NCI-H187 treated with DMSO at 0.1 percent for 48 hours (cell line): Measurements from ENCODE around the gene BPIFA1.
A peak's percentile ranks its signal among the peaks of the same experiment; 100 is the strongest.

ENCODE experiments used
- DNase-seq: peaks from one replicate; lab custom pipeline; 2025; lab: John Stamatoyannopoulos, UW

The BPIFA1 gene

GRCh38 chr20:33235696-33236095 lies at the start of gene BPIFA1:
Gene BPIFA1, plus strand, starts transcription at chr20:33235996. Its CDS starts 1,716 bp downstream, at chr20:33237712.
- DNase-seq = no peak

- no peak for DNase-seq
Measured at GRCh38 chr20:33187491-33187890, 48.3 kb upstream of the BPIFA1 start.

DNA sequence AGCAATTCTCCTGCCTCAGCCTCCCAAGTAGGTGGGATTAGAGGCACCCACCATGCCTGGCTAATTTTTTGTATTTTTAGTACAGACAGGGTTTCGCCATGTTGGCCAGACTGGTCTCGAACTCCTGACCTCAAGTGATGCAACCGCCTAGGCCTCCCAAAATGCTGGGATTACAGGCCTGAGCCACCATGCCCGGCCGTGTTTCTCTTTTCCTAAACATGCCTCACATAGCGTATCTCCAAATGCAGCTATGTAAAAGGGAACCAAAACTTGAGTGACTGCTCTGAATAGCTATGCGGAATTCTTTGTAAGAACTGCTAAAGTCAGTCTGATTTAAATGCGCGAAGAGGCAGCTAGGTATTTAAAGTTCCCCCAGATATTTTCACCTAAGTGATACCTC lies 47.4 kb upstream of the BPIFA1 start:
- no peak for DNase-seq

DNA sequence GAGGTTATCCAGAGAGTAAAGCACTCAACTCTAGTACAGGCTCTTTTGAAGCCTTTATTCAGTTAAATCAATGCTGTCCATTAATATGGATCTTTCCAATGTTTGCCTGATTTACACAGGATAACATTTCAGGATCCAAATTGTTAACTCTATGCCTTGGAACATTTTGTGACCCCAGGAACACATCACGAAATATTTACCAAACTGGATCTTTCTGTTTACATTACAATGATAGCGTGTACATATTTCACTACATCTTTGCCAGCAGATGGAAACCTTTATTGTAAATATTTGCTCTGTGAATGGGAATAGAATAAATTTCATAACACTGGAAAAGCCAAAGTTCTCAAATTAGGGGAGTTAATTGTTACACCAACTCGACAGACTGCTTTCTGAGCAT lies 44.3 kb upstream of the BPIFA1 start:
- no peak for DNase-seq

- no peak for DNase-seq
Measured at GRCh38 chr20:33191955-33192354, 43.8 kb upstream of the BPIFA1 start.

DNA sequence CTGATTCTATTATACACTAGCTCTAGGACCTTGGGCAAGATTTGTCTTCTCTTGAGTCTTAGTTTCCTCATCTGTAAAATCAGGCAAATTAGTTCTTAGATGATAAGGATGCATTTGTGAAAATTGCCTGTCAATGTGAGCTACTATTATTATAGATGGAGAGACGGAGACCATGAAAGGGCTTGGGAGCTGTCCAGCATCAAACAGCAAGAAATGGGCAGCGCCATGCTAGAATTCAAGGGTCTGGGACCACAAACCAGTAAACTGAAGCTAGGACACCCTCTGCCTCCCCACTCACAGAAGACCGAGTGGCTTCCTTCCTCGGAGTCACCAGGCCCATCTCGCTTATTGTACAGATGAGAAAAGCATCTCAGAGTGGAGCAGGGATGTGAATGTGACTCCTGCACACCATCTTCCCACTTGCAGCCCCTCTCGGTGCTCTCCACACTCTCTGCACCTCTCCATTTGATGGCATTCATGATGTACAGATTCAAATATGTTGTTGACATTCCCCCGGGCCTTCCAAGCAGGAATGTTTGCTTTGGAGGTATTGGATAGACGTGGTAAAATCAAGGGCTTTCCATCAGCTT lies 42.8 kb upstream of the BPIFA1 start:
- no peak for DNase-seq

DNA sequence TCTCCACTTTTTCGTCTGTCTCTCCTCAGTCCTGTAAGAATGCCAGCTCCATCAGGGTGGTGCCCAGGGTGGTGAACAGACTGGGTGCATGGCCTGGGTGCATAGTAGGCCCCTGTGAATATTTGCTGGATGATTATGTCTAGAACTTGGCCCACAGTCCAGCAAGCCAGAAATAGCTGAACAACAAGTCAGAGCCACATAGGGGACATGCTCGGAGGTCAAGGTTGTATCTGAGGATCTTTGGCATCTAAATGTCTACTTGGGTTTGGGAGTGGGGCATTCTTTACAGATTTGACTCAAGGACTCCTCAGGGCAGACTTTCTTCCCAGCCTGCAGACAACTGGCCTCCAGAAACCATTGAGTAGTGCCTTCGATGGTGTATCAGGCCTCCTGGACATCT lies 36.8 kb upstream of the BPIFA1 start:
- no peak for DNase-seq

GRCh38 chr20:33202451-33202850 lies 33.3 kb upstream of the BPIFA1 start:
- DNase-seq = no peak

DNA sequence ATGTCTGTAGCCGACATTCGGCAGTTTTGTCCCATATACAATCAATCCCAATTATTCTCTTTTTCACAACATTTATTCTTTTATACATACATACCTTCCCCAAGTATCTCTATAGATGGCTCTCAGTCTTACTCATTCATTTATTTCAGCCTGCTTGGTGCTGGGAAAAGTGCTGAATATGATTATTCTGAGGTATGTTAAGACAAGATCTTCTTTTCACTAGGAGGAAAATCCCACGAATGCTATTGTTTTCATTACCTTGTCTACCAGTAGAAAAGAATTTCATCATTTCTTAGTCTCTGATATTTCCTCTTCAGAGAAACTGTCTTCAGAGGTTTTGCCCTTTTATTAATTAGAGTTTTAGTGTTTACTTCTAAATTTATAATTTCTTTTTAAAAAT lies 32.4 kb upstream of the BPIFA1 start:
- no peak for DNase-seq

- DNase-seq = no peak
Measured at GRCh38 chr20:33209789-33210188, 26.0 kb upstream of the BPIFA1 start.

DNA sequence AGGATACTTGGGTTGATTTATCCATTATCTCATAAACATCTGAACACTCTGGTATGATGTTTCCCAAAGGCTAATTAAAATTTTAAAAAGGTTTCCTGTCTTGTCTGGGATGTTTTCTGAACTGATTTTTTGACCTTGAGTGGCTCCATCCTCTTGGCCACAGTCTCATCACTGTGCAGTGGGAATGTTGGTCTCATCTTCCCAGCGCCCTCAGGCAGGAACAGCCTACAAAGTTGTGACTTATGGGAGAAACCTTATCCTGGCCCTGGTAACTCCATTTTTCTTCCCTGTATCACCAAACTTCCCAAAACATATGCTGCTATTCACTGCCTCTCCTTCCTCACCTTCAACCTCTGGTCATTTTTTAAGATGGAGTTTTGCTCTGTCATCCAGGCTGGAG lies 25.4 kb upstream of the BPIFA1 start:
- no peak for DNase-seq

DNA sequence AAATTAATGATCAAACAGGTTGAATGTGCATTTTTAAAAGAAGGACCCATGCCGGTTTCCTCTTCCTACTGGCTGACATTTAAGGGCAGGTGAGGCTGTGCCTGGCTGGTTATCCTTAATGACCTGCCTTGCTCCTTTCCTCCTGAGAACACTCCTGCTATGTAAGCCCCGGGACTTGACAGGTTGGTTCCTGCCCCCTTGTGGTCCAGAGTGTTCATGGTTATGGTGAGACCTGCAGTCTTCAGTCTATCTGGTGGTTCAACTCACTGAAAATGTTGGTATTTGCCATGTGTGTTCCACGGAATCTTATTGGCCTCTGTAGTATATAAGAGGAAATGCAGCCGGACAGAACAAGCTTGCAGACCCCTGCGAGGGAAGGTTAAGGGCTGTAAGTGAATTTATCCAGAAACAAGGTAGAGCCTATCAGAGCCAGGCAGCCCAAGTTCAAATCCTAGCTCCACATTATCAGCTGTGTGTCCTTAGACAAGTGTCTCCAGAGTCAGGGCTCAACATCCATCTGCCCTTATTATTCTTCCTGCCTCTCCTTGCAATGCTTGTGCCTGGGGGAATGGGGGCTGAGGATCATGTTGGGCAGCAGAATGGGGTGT lies 23.9 kb upstream of the BPIFA1 start:
- DNase-seq = peak; percentile 27

GRCh38 chr20:33217052-33217451 lies 18.7 kb upstream of the BPIFA1 start, which contains the start of gene BPIFA3:
Gene BPIFA3, plus strand, starts transcription at chr20:33217352. Its CDS starts 185 bp downstream, at chr20:33217537.
- no peak for DNase-seq

- DNase-seq = no peak
Measured at GRCh38 chr20:33224399-33224798, 11.4 kb upstream of the BPIFA1 start.

DNA sequence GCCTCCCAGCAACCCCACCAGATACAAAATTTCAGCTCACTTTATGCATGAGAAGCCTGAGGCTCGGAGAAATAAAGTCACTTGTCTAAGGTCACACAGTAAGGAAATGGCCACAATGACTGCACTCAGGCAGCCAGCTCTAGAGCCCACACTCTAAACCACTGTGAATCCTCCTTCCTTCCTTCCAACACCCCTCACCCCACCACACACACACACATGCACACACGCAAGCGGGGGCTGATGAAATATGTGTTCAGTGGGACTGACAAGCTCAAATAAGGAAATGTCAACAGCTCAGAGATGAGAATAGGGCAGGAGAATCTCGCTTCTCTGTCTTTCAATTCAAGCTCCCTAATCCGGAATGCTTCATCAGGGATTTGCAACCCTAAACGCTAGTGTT lies 6.0 kb upstream of the BPIFA1 start:
- DNase-seq = no peak

GRCh38 chr20:33231237-33231636 lies 4.6 kb upstream of the BPIFA1 start:
- DNase-seq = no peak

DNA sequence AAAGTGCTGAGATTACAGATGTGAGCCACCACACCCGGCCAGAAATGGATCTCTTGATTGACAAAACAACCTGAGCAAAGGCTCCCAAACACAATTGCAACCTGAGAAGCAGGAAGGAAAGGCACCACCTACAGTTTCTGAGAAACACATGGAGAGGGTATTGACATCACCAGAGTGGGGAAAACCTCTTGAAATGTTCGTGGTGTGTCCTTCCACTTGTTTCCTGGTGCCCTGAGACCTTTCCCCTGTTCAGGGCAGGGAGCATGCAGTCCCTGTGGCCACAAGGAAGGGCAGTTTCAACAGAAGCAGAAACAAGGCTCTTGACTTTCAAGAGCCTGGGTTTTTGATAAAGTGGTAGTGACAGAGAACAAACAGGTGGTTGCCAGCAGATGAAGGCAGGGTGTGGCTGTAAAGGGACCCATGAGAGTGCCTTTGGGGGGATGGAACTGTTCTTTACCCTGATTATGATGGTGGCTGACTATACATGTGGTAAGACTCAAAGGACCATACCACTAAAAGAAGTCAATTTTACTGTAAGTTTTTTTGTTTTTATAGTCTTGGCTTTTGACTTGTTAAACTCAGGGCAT lies 3.2 kb upstream of the BPIFA1 start:
- DNase-seq = peak; percentile 58

DNA sequence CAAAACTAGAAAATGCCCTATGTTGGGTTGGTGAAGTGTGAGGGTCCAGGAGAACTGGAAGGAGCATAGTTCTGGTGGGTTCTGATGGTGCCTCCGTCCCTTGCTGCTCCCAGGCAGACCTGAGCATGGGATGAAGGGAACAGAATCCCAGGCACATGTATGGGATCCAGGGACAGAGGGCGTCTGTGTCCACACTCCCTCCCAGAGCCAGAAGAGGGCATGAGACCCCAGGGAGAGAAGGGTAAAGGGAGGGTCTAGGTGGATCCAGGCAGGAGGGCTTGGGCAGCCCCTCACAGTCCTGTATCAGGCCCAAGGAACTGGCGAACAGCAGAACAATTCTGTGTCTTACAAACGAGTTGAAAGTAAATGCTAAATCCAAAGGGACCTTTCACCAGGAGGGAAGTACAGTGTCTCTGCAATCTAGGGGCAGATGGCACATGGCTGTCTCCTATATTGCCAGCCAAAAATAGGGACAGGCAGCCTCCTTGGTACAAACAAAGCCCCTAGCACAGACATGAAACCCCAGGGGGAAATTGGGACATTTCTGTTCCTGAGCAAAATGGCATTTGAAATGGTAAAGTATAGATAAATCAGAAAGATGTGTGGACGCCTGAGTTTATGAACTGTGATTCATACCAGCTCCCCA lies 2.5 kb upstream of the BPIFA1 start:
- no peak for DNase-seq

DNA sequence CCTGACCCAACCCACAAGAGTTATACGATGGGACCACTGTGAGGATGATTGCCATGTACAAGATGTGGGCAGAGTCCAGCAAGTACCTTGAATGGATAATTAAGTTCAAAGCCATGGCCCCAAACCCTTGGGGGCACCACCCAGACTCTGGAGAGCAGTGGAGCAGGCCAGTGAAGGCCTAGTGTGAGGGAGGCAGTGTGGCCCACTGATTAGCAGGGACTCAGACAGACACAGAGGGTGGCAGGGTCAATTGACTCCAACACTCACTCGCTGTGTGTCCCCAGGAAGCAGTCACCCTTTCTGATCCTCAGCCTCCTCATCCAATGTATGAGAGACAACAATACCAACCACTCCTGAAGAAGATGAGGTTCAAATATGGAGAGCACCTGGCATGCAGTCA lies 1.7 kb upstream of the BPIFA1 start:
- DNase-seq = no peak

- no peak for DNase-seq
Measured at GRCh38 chr20:33236351-33236750, 555 bp downstream of the BPIFA1 start.

DNA sequence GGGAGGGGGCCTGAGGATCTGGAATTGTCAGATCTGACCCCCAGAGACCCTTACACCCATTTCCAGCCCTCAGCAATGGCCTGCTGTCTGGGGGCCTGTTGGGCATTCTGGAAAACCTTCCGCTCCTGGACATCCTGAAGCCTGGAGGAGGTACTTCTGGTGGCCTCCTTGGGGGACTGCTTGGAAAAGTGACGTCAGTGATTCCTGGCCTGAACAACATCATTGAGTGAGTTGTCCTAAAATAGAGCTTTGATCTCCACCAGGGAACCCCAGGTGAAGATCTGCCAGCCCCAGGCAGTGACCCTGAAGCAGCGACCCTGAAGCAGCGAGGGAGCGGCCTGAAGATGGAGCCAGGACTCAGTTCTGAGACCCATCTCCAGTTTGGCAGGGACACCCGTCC lies 2.2 kb downstream of the BPIFA1 start:
- no peak for DNase-seq

- no peak for DNase-seq
Measured at GRCh38 chr20:33239418-33239817, 3.6 kb downstream of the BPIFA1 start.
